ENCODE data around the gene NAP1L1. TPM values are rescaled to one million over a fixed set of nuclear protein-coding genes. Genes with fewer than 3 reads are reported as not detected.

The NAP1L1 gene
- total and polyA plus RNA-seq, 2 experiments from 2014 or later, result 658 to 996 TPM

- Histone ChIP-seq H2AFZ (peak overlapping the region; percentile 0; the same call in 1 of the 2 replicates), H3K4me1 (ENCODE audit: insufficient read depth) (peaks cover 26% of the 10 kb centered on the region), H3K4me3 (peak overlapping the region; percentile 80), H3K4me2 (peak overlapping the region; percentile 77), H4K20me1 (replicated peaks; ENCODE audit: insufficient read depth) (no peaks in the 10 kb centered on the region), H3K36me3 (ENCODE audit: insufficient read depth) (peaks cover 3% of the 10 kb centered on the region; the same call in 1 of the 2 replicates), H3K9me2 (ENCODE audit: insufficient read depth) (no peaks in the 10 kb centered on the region), H3K27me3 (ENCODE audit: insufficient read depth) (peaks cover 16% of the 10 kb centered on the region), H3K79me2 (replicated peaks; ENCODE audit: insufficient read depth) (peaks cover 17% of the 10 kb centered on the region), H3F3A (replicated peaks; ENCODE audit: low read depth) (no peaks in the 10 kb centered on the region), H3K27ac (ENCODE audit: low read depth) (peak overlapping the region; percentile 80)
- H3K4me3 Mint-ChIP-seq, result peak overlapping the region; percentile 94
- peaks cover 3% of the 10 kb centered on the region; the same call in 1 of the 3 replicates for H3K9me3 Mint-ChIP-seq
- ATAC-seq (peak; percentile 21), DNase-seq (ENCODE audit: low spot score) (peak; percentile 79)
- H3K36me3 Mint-ChIP-seq (ENCODE audit: low read depth), result peaks cover 22% of the 10 kb centered on the region
- H3K27me3 Mint-ChIP-seq (ENCODE audit: insufficient read depth, low read depth, poor library complexity), result peaks cover 10% of the 10 kb centered on the region
- H3K27ac Mint-ChIP-seq, result peak overlapping the region; percentile 90
- TF ChIP-seq REST (IDR thresholded peaks at IDR 0.05; ENCODE audit: unreplicated experiment) (no peak), EZH2phosphoT487 (IDR thresholded peaks at IDR 0.05; ENCODE audit: unreplicated experiment) (no peak), ZNF462 (CRISPR knock-in tag; IDR thresholded peaks at IDR 0.05) (0 out of 2 replicates have a peak, but pooled peaks have one; percentile 22), NANOG (IDR thresholded peaks at IDR 0.05; ENCODE audit: borderline replicate concordance) (no peak), ZNF331 (CRISPR knock-in tag; IDR thresholded peaks at IDR 0.05; ENCODE audit: low read depth) (no peak), POLR2AphosphoS5 (IDR thresholded peaks at IDR 0.05; ENCODE audit: low read depth) (0 out of 2 replicates have a peak, but pooled peaks have one; percentile 8), ZNF114 (CRISPR knock-in tag; IDR thresholded peaks at IDR 0.05) (no peak), STAT1 (IDR thresholded peaks at IDR 0.05; ENCODE audit: unreplicated experiment) (no peak), JUNB (IDR thresholded peaks at IDR 0.05; ENCODE audit: unreplicated experiment) (no peak), ETS1 (IDR thresholded peaks at IDR 0.05) (no peak), CREB1 (CRISPR knock-in tag; IDR thresholded peaks at IDR 0.05; ENCODE audit: low read depth) (no peak), CTCF (conservative IDR thresholded peaks at IDR 0.05; ENCODE audit: low read depth in 2 of 2) (no peak), EZH2 (IDR thresholded peaks at IDR 0.05; ENCODE audit: low read depth, unreplicated experiment) (no peak)
- peaks cover 37% of the 10 kb centered on the region for H3K4me1 Mint-ChIP-seq
Measured at GRCh38 chr12:76032043-76032981, 52.2 kb downstream of the NAP1L1 start.
